DOHH2 (cell line): ENCODE results near the gene BTF3L4.
"Not testable (repeated sequence)": the region's sequence is repeated elsewhere in the genome, so short reads cannot be mapped to it uniquely, and the experiment has no call there.

Experiments
- EZH2phosphoT487 ChIP-seq: fragments of 200-600 bp; sonication (generic); IDR thresholded peaks from 2 replicates; pipeline ENCODE4 v1.6.1; 2017; ENCODE audit warnings: borderline replicate concordance, mild to moderate bottlenecking, antibody characterized with exemption, low read length, moderate library complexity, mixed read lengths
- TF ChIP-seq, protein P1 (sequence below): fragments of 200-600 bp; sonication (generic); IDR thresholded peaks from one replicate; pipeline ENCODE4 v1.5.1; 2014; ENCODE audit warnings: antibody characterized with exemption, mild to moderate bottlenecking, low read depth, low read length; ENCODE audit not compliant: poor library complexity, severe bottlenecking

DNA sequence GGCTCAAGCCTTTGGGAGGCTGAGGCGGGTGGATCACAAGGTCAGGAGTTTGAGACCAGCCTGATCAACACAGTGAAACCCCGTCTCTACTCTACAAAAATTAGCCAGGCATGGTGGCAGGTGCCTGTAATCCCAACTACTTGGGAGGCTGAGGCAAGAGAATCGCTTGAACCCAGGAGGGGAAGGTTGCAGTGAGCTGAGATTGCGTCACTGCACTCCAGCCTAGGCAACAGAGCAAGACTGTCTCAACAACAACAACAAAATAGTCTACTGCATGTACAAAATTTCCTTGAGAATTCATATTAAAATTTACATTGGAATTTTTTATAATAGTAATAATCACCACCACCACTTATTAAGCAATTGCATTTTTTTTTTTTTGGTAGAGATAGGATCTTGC lies 6.8 kb upstream of the BTF3L4 start:
- TF ChIP-seq, protein P1, sequence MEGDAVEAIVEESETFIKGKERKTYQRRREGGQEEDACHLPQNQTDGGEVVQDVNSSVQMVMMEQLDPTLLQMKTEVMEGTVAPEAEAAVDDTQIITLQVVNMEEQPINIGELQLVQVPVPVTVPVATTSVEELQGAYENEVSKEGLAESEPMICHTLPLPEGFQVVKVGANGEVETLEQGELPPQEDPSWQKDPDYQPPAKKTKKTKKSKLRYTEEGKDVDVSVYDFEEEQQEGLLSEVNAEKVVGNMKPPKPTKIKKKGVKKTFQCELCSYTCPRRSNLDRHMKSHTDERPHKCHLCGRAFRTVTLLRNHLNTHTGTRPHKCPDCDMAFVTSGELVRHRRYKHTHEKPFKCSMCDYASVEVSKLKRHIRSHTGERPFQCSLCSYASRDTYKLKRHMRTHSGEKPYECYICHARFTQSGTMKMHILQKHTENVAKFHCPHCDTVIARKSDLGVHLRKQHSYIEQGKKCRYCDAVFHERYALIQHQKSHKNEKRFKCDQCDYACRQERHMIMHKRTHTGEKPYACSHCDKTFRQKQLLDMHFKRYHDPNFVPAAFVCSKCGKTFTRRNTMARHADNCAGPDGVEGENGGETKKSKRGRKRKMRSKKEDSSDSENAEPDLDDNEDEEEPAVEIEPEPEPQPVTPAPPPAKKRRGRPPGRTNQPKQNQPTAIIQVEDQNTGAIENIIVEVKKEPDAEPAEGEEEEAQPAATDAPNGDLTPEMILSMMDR: not testable (repeated sequence)
- TF ChIP-seq EZH2phosphoT487: not testable (repeated sequence)
